ENCODE data around the gene QPRT.
"Not testable (repeated sequence)": the region's sequence is repeated elsewhere in the genome, so short reads cannot be mapped to it uniquely, and the experiment has no call there.

The QPRT gene

GRCh38 chr16:29721167-29721879 is 42.3 kb downstream of the QPRT start:
- H3K36me3 ChIP-seq (ENCODE audit: control insufficient read depth, insufficient read depth, low read length): peaks cover 54% of the 10 kb centered on the region
- H3K9ac ChIP-seq (ENCODE audit: low read depth, low read length); H3K27ac ChIP-seq (ENCODE audit: low read depth, low read length); H3K4me3 ChIP-seq (ENCODE audit: low read depth, low read length); H3K27me3 ChIP-seq (ENCODE audit: control insufficient read depth, insufficient read depth, low read length); H3K9me3 ChIP-seq (ENCODE audit: control insufficient read depth, insufficient read depth, low read length); H3K4me1 ChIP-seq (ENCODE audit: control insufficient read depth, insufficient read depth, low read length): not testable (repeated sequence)

- H3K9me3 ChIP-seq (ENCODE audit: control insufficient read depth, insufficient read depth, low read length): no peaks in the 10 kb centered on the region
- no peak overlapping the region for H3K9ac ChIP-seq (ENCODE audit: low read depth, low read length)
- no peak overlapping the region for H3K4me3 ChIP-seq (ENCODE audit: low read depth, low read length)
- no peaks in the 10 kb centered on the region for H3K4me1 ChIP-seq (ENCODE audit: control insufficient read depth, insufficient read depth, low read length)
- H3K36me3 ChIP-seq (ENCODE audit: control insufficient read depth, insufficient read depth, low read length): peaks cover 87% of the 10 kb centered on the region
- H3K27ac ChIP-seq (ENCODE audit: low read depth, low read length): no peak overlapping the region
- no peaks in the 10 kb centered on the region for H3K27me3 ChIP-seq (ENCODE audit: control insufficient read depth, insufficient read depth, low read length)
These were observed 47.9 kb downstream of the QPRT start for GRCh38 chr16:29726845-29727377.

- no peak overlapping the region for H3K9ac ChIP-seq (ENCODE audit: low read depth, low read length)
- H3K4me3 ChIP-seq (ENCODE audit: low read depth, low read length): no peak overlapping the region
- no peaks in the 10 kb centered on the region for H3K9me3 ChIP-seq (ENCODE audit: control insufficient read depth, insufficient read depth, low read length)
- H3K4me1 ChIP-seq (ENCODE audit: control insufficient read depth, insufficient read depth, low read length): no peaks in the 10 kb centered on the region
- H3K27ac ChIP-seq (ENCODE audit: low read depth, low read length): no peak overlapping the region
- H3K36me3 ChIP-seq (ENCODE audit: control insufficient read depth, insufficient read depth, low read length): peaks cover 93% of the 10 kb centered on the region
- H3K27me3 ChIP-seq (ENCODE audit: control insufficient read depth, insufficient read depth, low read length): no peaks in the 10 kb centered on the region
These were observed 48.5 kb downstream of the QPRT start for GRCh38 chr16:29727452-29727851.

DNA sequence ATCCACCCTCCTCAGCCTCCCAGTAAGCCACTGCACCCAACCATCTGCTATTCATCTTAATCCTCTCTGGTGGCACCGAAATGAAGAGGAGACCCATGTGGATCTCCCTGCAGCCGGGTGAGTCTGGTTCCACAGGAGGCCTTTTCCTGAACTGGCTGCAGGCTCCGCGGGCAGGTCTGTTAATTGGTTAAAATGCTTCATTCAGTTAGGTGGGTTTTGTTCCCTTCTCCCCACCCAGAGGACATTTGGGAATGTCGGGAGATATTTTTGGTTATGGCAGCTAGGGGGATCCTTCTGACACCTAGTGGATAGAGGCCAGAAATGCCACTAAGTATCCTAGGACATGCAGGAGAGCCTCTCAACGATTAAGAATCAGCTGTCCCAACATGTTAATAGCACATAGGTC is 50.1 kb downstream of the QPRT start:
- Histone ChIP-seq H3K4me1 (ENCODE audit: control insufficient read depth, insufficient read depth, low read length) (no peaks in the 10 kb centered on the region), H3K27ac (ENCODE audit: low read depth, low read length) (no peak overlapping the region), H3K4me3 (ENCODE audit: low read depth, low read length) (no peak overlapping the region), H3K9me3 (ENCODE audit: control insufficient read depth, insufficient read depth, low read length) (no peaks in the 10 kb centered on the region), H3K36me3 (ENCODE audit: control insufficient read depth, insufficient read depth, low read length) (peaks cover 96% of the 10 kb centered on the region), H3K9ac (ENCODE audit: low read depth, low read length) (no peak overlapping the region), H3K27me3 (ENCODE audit: control insufficient read depth, insufficient read depth, low read length) (no peaks in the 10 kb centered on the region)

- Histone ChIP-seq H3K27me3 (ENCODE audit: control insufficient read depth, insufficient read depth, low read length) (no peaks in the 10 kb centered on the region), H3K36me3 (ENCODE audit: control insufficient read depth, insufficient read depth, low read length) (peaks cover 95% of the 10 kb centered on the region), H3K9me3 (ENCODE audit: control insufficient read depth, insufficient read depth, low read length) (no peaks in the 10 kb centered on the region), H3K4me1 (ENCODE audit: control insufficient read depth, insufficient read depth, low read length) (no peaks in the 10 kb centered on the region), H3K9ac (ENCODE audit: low read depth, low read length) (no peak overlapping the region), H3K27ac (ENCODE audit: low read depth, low read length) (no peak overlapping the region), H3K4me3 (ENCODE audit: low read depth, low read length) (no peak overlapping the region)
These were observed 51.7 kb downstream of the QPRT start for GRCh38 chr16:29730649-29731048.

DNA sequence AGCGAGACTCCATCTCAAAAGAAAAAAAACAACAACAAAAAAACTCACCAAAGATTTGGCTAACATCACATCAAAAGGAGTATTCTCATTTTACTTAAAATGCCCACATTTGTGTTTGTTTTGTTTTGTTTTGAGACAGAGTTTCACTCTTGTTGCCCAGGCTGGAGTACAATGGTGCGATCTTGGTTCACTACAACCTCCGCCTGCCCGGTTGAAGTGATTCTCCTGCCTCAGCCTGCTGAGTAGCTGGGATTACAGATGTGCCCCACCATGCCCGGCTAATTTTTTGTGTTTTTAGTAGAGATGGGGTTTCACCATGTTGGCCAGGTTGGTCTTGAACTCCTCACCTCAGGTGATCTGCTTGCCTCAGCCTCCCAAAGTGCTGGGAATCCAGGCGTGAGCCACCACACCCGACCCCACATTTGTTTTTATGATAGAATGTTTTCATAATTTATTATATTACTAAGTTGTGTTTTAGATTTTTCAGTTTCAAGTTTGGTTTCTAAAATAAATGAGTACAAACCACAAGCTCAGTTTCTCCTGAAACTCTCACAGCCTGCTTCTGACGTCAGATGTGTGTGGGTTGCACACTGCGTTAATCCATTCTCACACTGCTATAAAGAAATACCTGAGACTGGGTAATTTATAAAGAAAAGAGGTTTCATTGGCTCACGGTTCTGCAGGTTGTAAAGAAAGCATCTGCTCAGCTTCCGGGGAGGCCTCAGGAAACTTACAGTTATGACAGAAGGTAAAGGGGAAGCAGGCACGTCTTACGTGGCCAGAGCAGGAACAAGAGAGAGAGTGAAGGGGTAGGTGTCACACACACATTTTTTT is 53.0 kb downstream of the QPRT start:
- not testable (repeated sequence) for H3K4me3 ChIP-seq (ENCODE audit: low read depth, low read length); H3K27me3 ChIP-seq (ENCODE audit: control insufficient read depth, insufficient read depth, low read length); H3K27ac ChIP-seq (ENCODE audit: low read depth, low read length); H3K9ac ChIP-seq (ENCODE audit: low read depth, low read length); H3K9me3 ChIP-seq (ENCODE audit: control insufficient read depth, insufficient read depth, low read length); H3K4me1 ChIP-seq (ENCODE audit: control insufficient read depth, insufficient read depth, low read length)
- peaks cover 95% of the 10 kb centered on the region for H3K36me3 ChIP-seq (ENCODE audit: control insufficient read depth, insufficient read depth, low read length)

DNA sequence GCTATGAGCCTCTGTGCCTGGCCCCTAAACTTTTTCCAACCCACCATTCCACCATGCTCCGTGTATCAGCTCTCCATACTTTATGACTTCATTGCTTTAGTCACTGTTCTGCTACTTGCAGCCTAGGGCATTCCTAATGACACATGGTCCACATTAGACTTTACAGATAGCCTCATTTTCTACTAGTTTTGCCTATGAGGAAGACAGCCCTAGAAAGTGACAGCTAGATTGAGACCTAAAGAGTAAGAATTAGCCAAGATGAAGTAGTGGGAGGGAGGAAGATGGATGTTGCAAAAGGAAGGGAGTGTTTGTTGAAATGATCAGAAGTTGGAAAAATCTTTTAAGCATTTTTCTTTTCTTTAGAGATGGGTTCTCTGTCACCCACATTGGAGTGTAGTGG is 55.8 kb downstream of the QPRT start:
- Histone ChIP-seq H3K4me1 (ENCODE audit: control insufficient read depth, insufficient read depth, low read length) (no peaks in the 10 kb centered on the region), H3K4me3 (ENCODE audit: low read depth, low read length) (no peak overlapping the region), H3K27ac (ENCODE audit: low read depth, low read length) (no peak overlapping the region), H3K9ac (ENCODE audit: low read depth, low read length) (no peak overlapping the region), H3K27me3 (ENCODE audit: control insufficient read depth, insufficient read depth, low read length) (no peaks in the 10 kb centered on the region), H3K9me3 (ENCODE audit: control insufficient read depth, insufficient read depth, low read length) (no peaks in the 10 kb centered on the region), H3K36me3 (ENCODE audit: control insufficient read depth, insufficient read depth, low read length) (peaks cover 88% of the 10 kb centered on the region)

- H3K4me1 ChIP-seq (ENCODE audit: control insufficient read depth, insufficient read depth, low read length): no peaks in the 10 kb centered on the region
These were observed 57.1 kb downstream of the QPRT start for GRCh38 chr16:29736112-29736511.

GRCh38 chr16:29736764-29737163 is 57.8 kb downstream of the QPRT start:
- H3K9ac ChIP-seq (ENCODE audit: low read depth, low read length): no peak overlapping the region
- no peaks in the 10 kb centered on the region for H3K4me1 ChIP-seq (ENCODE audit: control insufficient read depth, insufficient read depth, low read length)
- H3K36me3 ChIP-seq (ENCODE audit: control insufficient read depth, insufficient read depth, low read length): peaks cover 73% of the 10 kb centered on the region
- H3K9me3 ChIP-seq (ENCODE audit: control insufficient read depth, insufficient read depth, low read length): no peaks in the 10 kb centered on the region
- no peak overlapping the region for H3K4me3 ChIP-seq (ENCODE audit: low read depth, low read length)
- no peaks in the 10 kb centered on the region for H3K27me3 ChIP-seq (ENCODE audit: control insufficient read depth, insufficient read depth, low read length)
- no peak overlapping the region for H3K27ac ChIP-seq (ENCODE audit: low read depth, low read length)

More at GRCh38 chr16:29736112-29736511, 57.1 kb downstream of the QPRT start:
- Histone ChIP-seq H3K9ac (ENCODE audit: low read depth, low read length) (no peak overlapping the region), H3K27ac (ENCODE audit: low read depth, low read length) (no peak overlapping the region), H3K36me3 (ENCODE audit: control insufficient read depth, insufficient read depth, low read length) (peaks cover 79% of the 10 kb centered on the region), H3K4me3 (ENCODE audit: low read depth, low read length) (no peak overlapping the region), H3K27me3 (ENCODE audit: control insufficient read depth, insufficient read depth, low read length) (no peaks in the 10 kb centered on the region), H3K9me3 (ENCODE audit: control insufficient read depth, insufficient read depth, low read length) (no peaks in the 10 kb centered on the region)

DNA sequence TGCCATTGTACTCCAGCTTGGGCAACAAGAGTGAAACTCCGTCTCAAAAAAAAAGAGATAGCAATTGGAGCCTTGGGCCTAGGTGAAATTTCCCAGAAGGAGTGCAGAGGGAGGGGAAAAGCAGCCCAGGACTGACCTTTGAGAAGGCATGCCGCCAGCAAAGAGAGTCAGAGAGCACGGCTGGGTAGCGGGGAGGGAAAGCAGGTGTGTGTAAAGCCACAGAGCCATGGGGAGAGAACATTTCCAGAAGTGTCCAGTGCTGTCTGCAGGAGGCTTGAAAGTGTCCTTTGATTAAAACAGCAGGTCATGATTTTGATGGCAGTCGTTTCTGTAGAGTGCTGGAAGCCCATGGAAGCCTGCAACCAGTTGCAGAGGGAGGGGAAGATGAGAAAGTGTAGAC is 58.7 kb downstream of the QPRT start:
- H3K4me1 ChIP-seq (ENCODE audit: control insufficient read depth, insufficient read depth, low read length): no peaks in the 10 kb centered on the region
- H3K9ac ChIP-seq (ENCODE audit: low read depth, low read length): no peak overlapping the region
- H3K27ac ChIP-seq (ENCODE audit: low read depth, low read length): no peak overlapping the region
- no peaks in the 10 kb centered on the region for H3K27me3 ChIP-seq (ENCODE audit: control insufficient read depth, insufficient read depth, low read length)
- H3K4me3 ChIP-seq (ENCODE audit: low read depth, low read length): no peak overlapping the region
- peaks cover 64% of the 10 kb centered on the region for H3K36me3 ChIP-seq (ENCODE audit: control insufficient read depth, insufficient read depth, low read length)
- no peaks in the 10 kb centered on the region for H3K9me3 ChIP-seq (ENCODE audit: control insufficient read depth, insufficient read depth, low read length)

- Histone ChIP-seq H3K36me3 (ENCODE audit: control insufficient read depth, insufficient read depth, low read length) (peaks cover 56% of the 10 kb centered on the region), H3K4me1 (ENCODE audit: control insufficient read depth, insufficient read depth, low read length) (no peaks in the 10 kb centered on the region), H3K27ac (ENCODE audit: low read depth, low read length) (no peak overlapping the region), H3K27me3 (ENCODE audit: control insufficient read depth, insufficient read depth, low read length) (no peaks in the 10 kb centered on the region), H3K9ac (ENCODE audit: low read depth, low read length) (no peak overlapping the region), H3K4me3 (ENCODE audit: low read depth, low read length) (no peak overlapping the region), H3K9me3 (ENCODE audit: control insufficient read depth, insufficient read depth, low read length) (no peaks in the 10 kb centered on the region)
These were observed 59.5 kb downstream of the QPRT start for GRCh38 chr16:29738514-29738913.

Measured in HUES48 (cell line).